WI38 (cell line): ENCODE data around the gene NYAP2.

Source experiments
- H3K4me3 ChIP-seq: 2 replicates; pipeline ENCODE4 v1.5.1; 2011; ENCODE audit warnings: low read depth, mild to moderate bottlenecking, control low read depth, low read length
- CTCF ChIP-seq: IDR thresholded peaks from 2 replicates; pipeline ENCODE4 v1.5.1; 2012; ENCODE audit warnings: low read depth, mild to moderate bottlenecking, control low read depth, low read length

Gene NYAP2

GRCh38 chr2:225569995-225570394, 170.5 kb downstream of the NYAP2 start:
- TF ChIP-seq CTCF = no peak
- H3K4me3 ChIP-seq = no peak overlapping the region

GRCh38 chr2:225573603-225574002, 174.1 kb downstream of the NYAP2 start:
- TF ChIP-seq CTCF = no peak
- no peak overlapping the region for H3K4me3 ChIP-seq

DNA sequence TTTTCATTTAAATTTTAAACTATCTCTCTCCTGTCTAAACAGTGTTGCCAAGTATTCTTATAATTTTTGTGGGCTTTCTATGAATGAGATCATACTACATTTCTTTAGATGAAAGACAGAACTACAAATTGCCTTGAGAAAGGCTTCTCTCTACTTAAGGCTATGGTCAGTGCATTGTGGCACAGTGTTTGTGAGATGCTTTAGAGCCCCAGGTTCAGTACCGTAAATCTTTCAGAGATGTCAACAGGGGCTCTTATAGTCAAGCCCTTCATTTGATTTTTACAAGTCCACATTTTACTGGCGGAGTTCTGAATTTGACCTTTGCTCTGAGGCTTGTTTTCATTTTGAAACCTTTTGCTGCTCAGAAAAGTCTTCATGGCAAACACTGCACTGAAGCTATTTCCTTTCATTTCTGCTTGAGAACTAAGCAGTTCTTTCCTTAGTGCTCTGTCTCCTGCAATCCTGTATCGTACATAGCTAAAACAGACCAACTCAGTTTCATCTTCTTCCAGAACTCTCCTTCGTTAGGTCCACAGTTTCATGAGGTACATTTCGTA, 175.2 kb downstream of the NYAP2 start:
- no peak overlapping the region for H3K4me3 ChIP-seq
- TF ChIP-seq CTCF = no peak

DNA sequence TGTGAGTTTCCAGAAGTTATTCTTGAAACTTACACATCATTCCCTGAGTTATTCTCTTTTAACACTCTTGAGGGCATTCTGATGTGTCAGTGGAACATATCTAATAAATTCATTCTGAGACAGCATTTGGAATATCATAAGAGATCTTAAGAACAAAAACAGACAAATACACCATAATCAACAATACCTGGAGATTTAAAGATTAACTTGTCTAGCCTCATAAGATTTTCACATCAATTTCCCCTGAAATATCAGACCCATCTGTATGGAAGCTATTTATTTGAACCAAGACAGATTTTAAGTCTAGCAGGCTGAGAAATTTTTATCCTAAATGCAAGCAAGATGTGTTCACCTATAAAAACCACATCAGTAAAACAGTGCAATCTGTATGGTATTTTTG, 181.6 kb downstream of the NYAP2 start:
- TF ChIP-seq CTCF = no peak

DNA sequence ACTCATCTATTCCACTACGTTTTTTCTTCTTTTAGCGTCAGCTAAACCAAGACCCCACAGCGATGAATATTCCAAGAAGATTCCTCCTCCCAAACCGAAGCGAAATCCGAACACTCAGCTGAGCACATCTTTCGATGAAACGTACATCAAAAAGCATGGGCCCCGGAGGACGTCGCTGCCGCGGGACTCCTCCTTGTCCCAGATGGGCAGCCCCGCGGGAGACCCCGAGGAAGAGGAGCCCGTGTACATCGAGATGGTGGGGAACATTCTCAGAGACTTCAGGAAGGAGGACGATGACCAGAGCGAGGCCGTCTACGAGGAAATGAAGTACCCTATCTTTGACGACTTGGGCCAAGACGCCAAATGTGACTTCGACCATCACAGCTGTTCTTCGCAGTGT, 182.4 kb downstream of the NYAP2 start:
- no peak for TF ChIP-seq CTCF
- H3K4me3 ChIP-seq = no peak overlapping the region

More for the DNA sequence above, 181.6 kb downstream of the NYAP2 start:
- no peak overlapping the region for H3K4me3 ChIP-seq

GRCh38 chr2:225582355-225583116, 183.0 kb downstream of the NYAP2 start:
- no peak overlapping the region for H3K4me3 ChIP-seq
- no peak for TF ChIP-seq CTCF

GRCh38 chr2:225584796-225585195, 185.3 kb downstream of the NYAP2 start:
- no peak overlapping the region for H3K4me3 ChIP-seq
- TF ChIP-seq CTCF = no peak
